Stimulated activated naive B cell treated with anti-CD40 and anti-IgM and Interleukin-4, amounts not matched to agents 10 μg/mL and 1 μg/mL and 100 μg/mL, for 72 hours (primary cell): ENCODE data around the gene RPS6KA3.
"Not testable (repeated sequence)": the region's sequence is repeated elsewhere in the genome, so short reads cannot be mapped to it uniquely, and the experiment has no call there.

Experiments used
- ATAC-seq, 2 donors: fragments of 150-1000 bp; cut with Tn5 transposase; replicated peaks; 2 replicates each; pipeline ENCODE4 v1.10.0; 2021; ENCODE audit warnings: moderate library complexity in 1 of 2
- DNase-seq: peaks from one replicate; pipeline ENCODE4 v3.0.0; 2021
- H3K27ac Mint-ChIP-seq: one replicate; pipeline ENCODE4 v1.8.0; 2022; ENCODE audit warnings: mild to moderate bottlenecking, mixed read lengths
- H3K27me3 Mint-ChIP-seq, 2 donors: one replicate each; pipeline ENCODE4 v1.8.0; 2022; ENCODE audit warnings: mixed read lengths in 2 of 2
- H3K36me3 Mint-ChIP-seq, 2 donors: one replicate each; pipeline ENCODE4 v1.8.0; 2022; ENCODE audit warnings: mixed read lengths in 2 of 2, mild to moderate bottlenecking in 1 of 2
- H3K4me1 Mint-ChIP-seq, 2 donors: one replicate each; pipeline ENCODE4 v1.8.0; 2022; ENCODE audit warnings: mixed read lengths in 2 of 2, mild to moderate bottlenecking in 1 of 2
- H3K4me3 Mint-ChIP-seq, 2 donors: one replicate each; pipeline ENCODE4 v1.8.0; 2022; ENCODE audit warnings: mild to moderate bottlenecking in 2 of 2, mixed read lengths in 2 of 2, moderate library complexity in 1 of 2
- H3K9me3 Mint-ChIP-seq, 2 donors: one replicate each; pipeline ENCODE4 v1.8.0; 2022; ENCODE audit warnings: mixed read lengths in 2 of 2, mild to moderate bottlenecking in 1 of 2

RPS6KA3 gene

DNA sequence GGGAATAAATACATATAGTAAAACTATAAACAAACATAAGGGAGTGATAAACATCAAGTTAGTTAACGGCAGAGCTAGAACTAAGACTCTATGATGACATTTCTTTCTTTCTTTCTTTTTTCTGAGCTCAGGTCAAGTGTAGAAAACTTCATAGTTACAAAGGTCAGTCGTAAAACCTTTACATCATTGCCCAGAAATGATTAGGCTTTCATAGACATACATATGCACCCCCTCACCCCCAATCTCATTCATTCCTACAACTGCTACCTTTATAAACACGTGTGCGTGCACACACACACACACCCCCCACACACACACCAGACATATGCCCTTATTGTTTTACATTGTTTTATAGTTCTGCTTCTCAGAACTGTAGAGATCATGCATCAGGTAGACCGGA, 130.8 kb downstream of the RPS6KA3 start:
- no peaks in the 10 kb centered on the region for H3K27me3 Mint-ChIP-seq
- H3K36me3 Mint-ChIP-seq, result peaks cover 7 to 36% of the 10 kb centered on the region in 2 donors
- no peak for DNase-seq
- H3K9me3 Mint-ChIP-seq, result no peaks in the 10 kb centered on the region
- no peak overlapping the region for H3K27ac Mint-ChIP-seq
- no peak overlapping the region for H3K4me3 Mint-ChIP-seq
- ATAC-seq, result no peak
- peaks cover 16% of the 10 kb centered on the region in 2 donors for H3K4me1 Mint-ChIP-seq

GRCh38 chrX:20132666-20133065, 134.0 kb downstream of the RPS6KA3 start:
- no peak overlapping the region for H3K27ac Mint-ChIP-seq
- no peaks in the 10 kb centered on the region for H3K9me3 Mint-ChIP-seq
- no peak for ATAC-seq
- no peaks in the 10 kb centered on the region for H3K27me3 Mint-ChIP-seq
- peaks cover 8 to 9% of the 10 kb centered on the region in 2 donors for H3K4me1 Mint-ChIP-seq
- peaks cover 7 to 35% of the 10 kb centered on the region in 2 donors for H3K36me3 Mint-ChIP-seq
- DNase-seq, result no peak
- H3K4me3 Mint-ChIP-seq, result no peak overlapping the region

DNA sequence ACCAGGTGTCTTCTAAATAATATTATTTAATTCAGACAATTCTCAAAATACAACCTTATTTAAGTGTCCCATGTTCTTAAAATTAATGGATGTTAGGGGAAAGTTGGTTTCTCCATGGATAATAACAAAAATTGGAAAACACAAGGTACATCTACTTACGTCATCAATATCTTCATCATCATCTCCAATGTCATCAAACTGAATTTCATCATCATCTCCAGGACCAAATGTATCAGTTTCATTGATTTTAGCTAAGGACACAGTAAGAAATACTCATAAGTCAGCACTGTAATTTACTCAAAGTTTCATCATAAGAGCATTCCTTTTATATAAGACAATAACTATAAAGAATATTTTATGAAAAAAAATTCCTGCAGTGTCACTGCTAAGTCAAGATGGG, 136.4 kb downstream of the RPS6KA3 start:
- Mint-ChIP-seq H3K36me3 (peaks cover 1 to 21% of the 10 kb centered on the region in 2 donors), H3K4me3 (no peak overlapping the region), H3K27ac (no peak overlapping the region), H3K4me1 (no peaks in the 10 kb centered on the region), H3K9me3 (no peaks in the 10 kb centered on the region), H3K27me3 (no peaks in the 10 kb centered on the region)
- DNase-seq (no peak), ATAC-seq (no peak)

DNA sequence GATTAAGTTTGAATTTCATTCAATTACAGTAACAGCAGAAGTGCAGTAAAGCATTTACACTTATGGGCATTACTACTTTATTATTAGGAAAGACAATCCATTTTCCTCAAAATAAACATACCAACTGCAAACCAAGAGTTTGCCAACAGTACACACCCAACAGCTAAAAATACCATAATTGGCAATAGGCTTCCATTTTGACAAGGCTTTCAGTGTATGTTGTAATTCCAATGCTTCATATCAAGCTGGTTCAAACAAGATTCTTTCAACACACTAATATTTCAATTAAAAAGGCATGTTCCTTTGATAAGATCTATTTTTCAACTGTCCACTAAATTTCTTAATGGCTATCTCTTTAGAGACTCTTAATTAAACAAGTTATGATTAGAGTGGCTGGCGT, 137.2 kb downstream of the RPS6KA3 start:
- ATAC-seq (no peak), DNase-seq (no peak)
- Mint-ChIP-seq H3K27me3 (no peaks in the 10 kb centered on the region), H3K36me3 (peaks cover 1 to 21% of the 10 kb centered on the region in 2 donors), H3K27ac (no peak overlapping the region), H3K4me3 (no peak overlapping the region), H3K4me1 (no peaks in the 10 kb centered on the region), H3K9me3 (no peaks in the 10 kb centered on the region)

DNA sequence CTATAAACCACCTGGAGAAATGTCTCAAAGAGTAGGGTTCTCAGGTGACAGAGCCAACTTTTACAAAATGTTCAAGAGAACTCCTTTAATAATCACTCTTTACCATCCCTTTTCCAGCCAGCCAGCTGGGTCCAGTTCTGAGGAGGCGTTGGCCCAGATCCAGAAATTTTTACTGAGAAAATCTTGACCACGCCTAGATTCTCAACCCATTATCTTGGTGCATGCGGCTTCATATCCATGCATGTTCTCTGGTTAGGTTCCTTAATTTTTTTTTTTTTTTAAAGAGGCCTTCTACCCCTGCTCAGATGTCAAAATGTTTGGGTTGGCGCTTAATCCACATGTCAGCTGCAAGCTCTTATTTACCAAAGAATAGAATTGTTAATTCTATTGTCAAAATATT, 138.0 kb downstream of the RPS6KA3 start:
- H3K4me3 Mint-ChIP-seq, result no peak overlapping the region
- no peaks in the 10 kb centered on the region for H3K9me3 Mint-ChIP-seq
- no peak overlapping the region for H3K27ac Mint-ChIP-seq
- no peak for ATAC-seq
- peaks cover 0 to 25% of the 10 kb centered on the region in 2 donors for H3K36me3 Mint-ChIP-seq
- no peak for DNase-seq
- no peaks in the 10 kb centered on the region for H3K4me1 Mint-ChIP-seq
- no peaks in the 10 kb centered on the region for H3K27me3 Mint-ChIP-seq

DNA sequence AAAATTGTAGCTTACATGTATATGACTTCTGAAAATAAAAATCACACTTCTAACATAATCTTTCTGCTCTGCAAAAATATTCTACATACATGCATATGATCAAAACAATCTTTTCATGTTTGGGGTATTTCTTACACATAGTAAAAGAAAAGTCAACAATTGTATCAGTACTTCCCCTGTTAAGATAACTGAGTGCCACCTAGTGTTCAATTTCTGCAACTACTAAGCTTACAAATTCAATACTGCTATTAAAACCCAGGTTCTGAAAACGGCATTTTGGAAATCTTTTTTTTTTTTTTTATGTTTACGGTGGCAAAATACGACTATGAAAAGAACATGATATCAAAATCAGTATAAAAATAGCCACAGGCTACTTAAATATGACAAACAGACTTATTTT, 139.3 kb downstream of the RPS6KA3 start:
- peaks cover 0 to 20% of the 10 kb centered on the region in 2 donors for H3K36me3 Mint-ChIP-seq
- not testable (repeated sequence) for H3K27me3 Mint-ChIP-seq, H3K4me3 Mint-ChIP-seq, DNase-seq, H3K9me3 Mint-ChIP-seq, H3K4me1 Mint-ChIP-seq, H3K27ac Mint-ChIP-seq
- peak; percentile 44 to 78 for ATAC-seq

GRCh38 chrX:20126833-20127232, 139.9 kb downstream of the RPS6KA3 start:
- H3K36me3 Mint-ChIP-seq, result peaks cover 0 to 20% of the 10 kb centered on the region in 2 donors
- not testable (repeated sequence) for H3K27me3 Mint-ChIP-seq, H3K4me1 Mint-ChIP-seq

DNA sequence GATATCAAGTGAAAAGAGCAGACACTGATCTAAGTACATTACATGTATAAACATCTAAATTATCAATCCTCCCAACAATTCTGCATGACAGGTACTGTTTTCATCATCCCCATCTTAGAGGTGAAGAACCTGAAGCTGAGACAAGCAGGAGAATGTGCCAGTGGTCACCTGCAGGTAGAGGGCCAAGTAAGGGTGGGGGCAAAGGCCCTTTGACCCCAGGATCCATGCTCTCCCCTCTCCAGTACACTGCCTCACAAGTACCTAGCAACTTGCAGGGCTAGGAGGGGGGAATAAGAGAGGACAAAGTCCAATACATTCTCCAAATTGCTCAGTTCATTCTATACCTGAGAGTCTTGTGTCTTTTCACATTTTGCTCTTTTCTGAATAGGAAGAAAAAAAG, 141.7 kb downstream of the RPS6KA3 start:
- Mint-ChIP-seq H3K27me3 (no peaks in the 10 kb centered on the region), H3K36me3 (peaks cover 0 to 16% of the 10 kb centered on the region in 2 donors), H3K27ac (no peak overlapping the region), H3K4me1 (no peaks in the 10 kb centered on the region), H3K9me3 (no peaks in the 10 kb centered on the region), H3K4me3 (no peak overlapping the region)
- DNase-seq, result no peak
- no peak for ATAC-seq

More at GRCh38 chrX:20126833-20127232, 139.9 kb downstream of the RPS6KA3 start:
- not testable (repeated sequence) for H3K4me3 Mint-ChIP-seq, H3K9me3 Mint-ChIP-seq, DNase-seq, H3K27ac Mint-ChIP-seq
- peak in 1 of 2 donors; percentile 39 for ATAC-seq

DNA sequence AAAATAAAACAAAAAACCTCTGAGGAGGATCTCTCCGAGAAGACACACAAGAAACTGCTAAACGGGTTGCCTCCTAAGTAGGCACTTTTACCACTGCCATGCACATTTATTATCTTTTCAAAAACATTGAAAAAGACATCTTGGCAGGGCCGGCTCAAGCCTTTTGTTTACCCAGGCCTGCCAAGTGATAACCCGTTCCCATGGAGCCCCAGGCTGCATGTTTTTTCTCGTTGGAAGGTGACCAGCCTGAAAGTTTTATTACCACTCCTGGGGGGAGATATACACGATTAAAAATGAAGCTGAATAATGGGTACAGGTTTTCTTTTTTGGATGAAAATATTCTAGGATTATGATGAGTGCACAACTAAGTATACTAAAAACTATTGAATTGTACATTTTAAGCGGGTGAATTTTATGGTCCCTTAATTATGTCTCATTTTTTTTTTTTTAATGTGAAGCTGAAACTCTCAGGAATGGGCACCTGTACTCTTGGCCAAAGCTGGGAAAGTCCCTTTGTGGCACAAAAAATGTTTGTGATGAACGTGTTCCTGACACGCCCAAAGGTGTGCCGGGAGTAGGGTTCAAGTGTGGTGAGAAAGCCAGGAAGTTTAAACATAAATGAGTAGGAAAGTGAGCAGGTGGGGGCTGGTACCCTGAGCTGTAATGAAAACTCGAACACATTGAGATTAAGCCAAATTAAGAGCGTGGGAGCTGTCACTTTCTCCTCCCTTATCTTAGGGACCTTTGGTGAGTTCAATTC, 148.5 kb downstream of the RPS6KA3 start:
- Mint-ChIP-seq H3K4me1 (peaks cover 2 to 6% of the 10 kb centered on the region in 2 donors), H3K27ac (no peak overlapping the region), H3K36me3 (no peaks in the 10 kb centered on the region), H3K9me3 (no peaks in the 10 kb centered on the region), H3K4me3 (no peak overlapping the region), H3K27me3 (peaks cover 14 to 26% of the 10 kb centered on the region in 2 donors)
- ATAC-seq (no peak), DNase-seq (no peak)

GRCh38 chrX:20116577-20117240, 150.0 kb downstream of the RPS6KA3 start, which contains the start of gene MAP7D2:
TSS of gene MAP7D2 (minus strand) at chrX:20116907. CDS start at chrX:20116879, 28 bp downstream.
- DNase-seq (no peak), ATAC-seq (peak in 1 of 2 donors; percentile 38)
- H3K36me3 Mint-ChIP-seq, result no peaks in the 10 kb centered on the region
- no peak within 1 kb of the TSS for H3K27ac Mint-ChIP-seq
- H3K27me3 Mint-ChIP-seq, result peaks cover 14 to 26% of the 10 kb centered on the region in 2 donors
- H3K4me1 Mint-ChIP-seq, result peaks cover 2 to 6% of the 10 kb centered on the region in 2 donors
- H3K4me3 Mint-ChIP-seq, result peak within 1 kb of the TSS; percentile 57 to 62
- no peaks in the 10 kb centered on the region for H3K9me3 Mint-ChIP-seq

DNA sequence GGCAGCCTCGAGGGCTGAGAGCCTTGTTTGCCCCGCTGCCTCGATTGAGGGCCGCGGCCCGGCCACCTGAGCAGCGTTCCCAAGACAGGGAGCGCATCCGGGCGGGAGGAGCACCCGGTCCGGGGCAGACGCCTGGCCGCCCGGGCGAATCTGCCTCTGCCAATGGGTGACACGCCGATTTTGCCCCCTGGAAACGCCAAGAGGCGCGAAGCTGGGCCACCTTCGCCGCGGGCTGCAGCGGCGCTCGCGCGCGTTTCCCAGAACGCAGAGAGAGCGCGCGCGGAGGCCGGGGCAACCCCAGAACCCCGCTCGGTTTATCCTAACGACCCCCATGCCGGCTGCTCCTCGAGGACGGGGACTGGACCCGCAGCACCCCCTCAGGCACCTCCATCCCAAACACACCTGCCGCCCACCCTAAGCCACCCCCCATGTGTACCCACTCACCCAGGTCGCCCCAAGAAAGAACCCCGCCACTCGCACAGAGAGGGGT, 150.6 kb downstream of the RPS6KA3 start:
- peak overlapping the region; percentile 57 to 62 for H3K4me3 Mint-ChIP-seq
- no peaks in the 10 kb centered on the region for H3K9me3 Mint-ChIP-seq
- H3K27me3 Mint-ChIP-seq, result peaks cover 14 to 26% of the 10 kb centered on the region in 2 donors
- H3K4me1 Mint-ChIP-seq, result peaks cover 2 to 6% of the 10 kb centered on the region in 2 donors
- no peak overlapping the region for H3K27ac Mint-ChIP-seq
- H3K36me3 Mint-ChIP-seq, result no peaks in the 10 kb centered on the region
- DNase-seq (no peak), ATAC-seq (no peak)

DNA sequence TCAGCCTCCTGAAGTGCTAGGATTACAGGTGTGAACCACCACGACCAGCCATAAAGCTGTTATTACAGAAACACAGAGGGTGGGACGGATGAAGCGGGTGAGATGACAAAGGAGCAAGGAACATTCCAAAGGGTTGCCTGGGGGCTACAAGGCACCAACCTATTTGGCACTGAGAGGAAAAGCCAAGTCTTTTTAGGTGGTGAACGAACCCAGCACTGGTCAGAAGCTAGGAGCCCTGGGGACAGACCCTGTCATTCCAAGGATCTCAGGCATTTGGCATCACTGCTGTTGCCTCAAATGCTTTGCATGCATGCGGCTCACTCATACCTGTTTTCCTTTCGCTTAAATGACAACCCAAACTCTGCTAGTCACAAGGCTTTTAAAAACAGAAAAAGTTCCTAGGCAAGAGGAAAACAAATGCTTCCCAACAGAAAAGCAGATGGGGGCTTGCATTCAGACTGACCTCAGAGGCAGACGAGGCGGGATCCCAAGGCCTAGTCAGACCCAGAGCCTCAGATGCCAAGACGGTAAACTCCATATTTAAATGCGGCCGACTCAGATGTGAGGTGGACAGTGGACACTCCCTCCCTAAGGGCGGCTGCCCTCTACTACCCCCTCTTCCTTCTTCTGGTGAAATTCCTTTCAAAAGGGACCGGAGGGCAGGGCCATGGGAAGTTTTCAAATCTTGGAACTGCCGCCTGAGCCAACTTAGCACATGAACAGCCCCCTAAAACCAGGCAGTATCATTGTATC, 154.5 kb downstream of the RPS6KA3 start:
- no peak overlapping the region for H3K4me3 Mint-ChIP-seq
- ATAC-seq, result no peak
- no peaks in the 10 kb centered on the region for H3K9me3 Mint-ChIP-seq
- H3K27me3 Mint-ChIP-seq, result peaks cover 12 to 24% of the 10 kb centered on the region in 2 donors
- H3K4me1 Mint-ChIP-seq, result peaks cover 0 to 2% of the 10 kb centered on the region in 2 donors
- H3K27ac Mint-ChIP-seq, result no peak overlapping the region
- DNase-seq, result no peak
- no peaks in the 10 kb centered on the region for H3K36me3 Mint-ChIP-seq

- ATAC-seq (no peak), DNase-seq (no peak)
- no peaks in the 10 kb centered on the region for H3K36me3 Mint-ChIP-seq
- no peak overlapping the region for H3K27ac Mint-ChIP-seq
- H3K4me1 Mint-ChIP-seq, result no peaks in the 10 kb centered on the region
- no peak overlapping the region for H3K4me3 Mint-ChIP-seq
- peaks cover 7 to 19% of the 10 kb centered on the region in 2 donors for H3K27me3 Mint-ChIP-seq
- no peaks in the 10 kb centered on the region for H3K9me3 Mint-ChIP-seq
Observed at GRCh38 chrX:20111271-20111670, 155.4 kb downstream of the RPS6KA3 start.

GRCh38 chrX:20101934-20102581, 164.7 kb downstream of the RPS6KA3 start:
- Mint-ChIP-seq H3K36me3 (no peaks in the 10 kb centered on the region), H3K27me3 (no peaks in the 10 kb centered on the region), H3K4me1 (no peaks in the 10 kb centered on the region), H3K27ac (no peak overlapping the region), H3K4me3 (no peak overlapping the region), H3K9me3 (no peaks in the 10 kb centered on the region)
- ATAC-seq (no peak), DNase-seq (no peak)
